ENCODE measurements around the gene SLC24A4. TPM values are rescaled to one million over a fixed set of nuclear protein-coding genes. Genes with fewer than 3 reads are reported as not detected.

The SLC24A4 gene
- polyA plus RNA-seq, 1 donor (not counting 4 experiments of a cell fraction or from before 2014, with no cell fraction given) = 0.10 TPM

- no peaks in the 10 kb centered on the region for H3K36me3 ChIP-seq (ENCODE audit: control insufficient read depth in 2 of 2, extremely low read depth in 1 of 2, insufficient read depth in 2 of 2, low read length in 2 of 2)
- no peak for FAIRE-seq
- H2AFZ ChIP-seq (ENCODE audit: control insufficient read depth, low read length) = no peak overlapping the region
- no peak overlapping the region for H3K4me3 ChIP-seq (ENCODE audit: control insufficient read depth in 2 of 3, extremely low read depth in 1 of 3, insufficient read depth in 2 of 3, low read depth in 1 of 3, low read length in 3 of 3)
- H3K27ac ChIP-seq (ENCODE audit: control insufficient read depth, insufficient read depth, low read length) = no peak overlapping the region
- H3K9me1 ChIP-seq (ENCODE audit: control insufficient read depth, extremely low read depth, insufficient read depth, low read length) = no peaks in the 10 kb centered on the region
- dilution Hi-C loops (cut with MboI; ENCODE audit: extremely low pct_ligation_motif_present, low sequenced_read_pairs) = no loop called here
- DNase-seq (ENCODE audit: low read depth, low spot score) = no peak
- no peak for TF ChIP-seq CTCF (optimal IDR thresholded peaks at IDR 0.05 in 1 of 3, IDR thresholded peaks at IDR 0.05 in 1 of 3, conservative IDR thresholded peaks at IDR 0.05 in 1 of 3; ENCODE audit: extremely low read depth in 1 of 3, insufficient read depth in 2 of 3, low read length in 3 of 3)
- TF ChIP-seq EZH2 (IDR thresholded peaks at IDR 0.05; ENCODE audit: low read length) = no peak
- H3K27me3 ChIP-seq (ENCODE audit: control insufficient read depth, extremely low read depth, insufficient read depth, low read length) = no peaks in the 10 kb centered on the region
- H3K9ac ChIP-seq (ENCODE audit: control insufficient read depth, extremely low read depth, insufficient read depth, low read length) = no peak overlapping the region
- no peak overlapping the region for H3K4me2 ChIP-seq (ENCODE audit: control insufficient read depth, extremely low read depth, insufficient read depth, low read depth, low read length)
- peaks cover 14% of the 10 kb centered on the region for H3K4me1 ChIP-seq (ENCODE audit: control insufficient read depth, extremely low read depth, insufficient read depth, low read length)
- H3K79me2 ChIP-seq (ENCODE audit: control insufficient read depth, insufficient read depth, low read length) = peaks cover 6% of the 10 kb centered on the region
- no peaks in the 10 kb centered on the region for H4K20me1 ChIP-seq (ENCODE audit: control insufficient read depth, extremely low read depth, insufficient read depth, low read length)
- no peaks in the 10 kb centered on the region for H3K9me3 ChIP-seq (ENCODE audit: control insufficient read depth, low read depth, low read length)
Observed at GRCh38 chr14:92542766-92543554, 220.0 kb downstream of the SLC24A4 start.

GRCh38 chr14:92544051-92544720, 221.2 kb downstream of the SLC24A4 start:
- H3K4me2 ChIP-seq (ENCODE audit: control insufficient read depth, extremely low read depth, insufficient read depth, low read depth, low read length) = no peak overlapping the region
- DNase-seq (ENCODE audit: low read depth, low spot score) (no peak), FAIRE-seq (no peak)
- H3K9me1 ChIP-seq (ENCODE audit: control insufficient read depth, extremely low read depth, insufficient read depth, low read length) = no peaks in the 10 kb centered on the region
- no peaks in the 10 kb centered on the region for H3K27me3 ChIP-seq (ENCODE audit: control insufficient read depth, extremely low read depth, insufficient read depth, low read length)
- no peak overlapping the region for H3K27ac ChIP-seq (ENCODE audit: control insufficient read depth, insufficient read depth, low read length)
- no peaks in the 10 kb centered on the region for H4K20me1 ChIP-seq (ENCODE audit: control insufficient read depth, extremely low read depth, insufficient read depth, low read length)
- H3K36me3 ChIP-seq (ENCODE audit: control insufficient read depth in 2 of 2, extremely low read depth in 1 of 2, insufficient read depth in 2 of 2, low read length in 2 of 2) = no peaks in the 10 kb centered on the region
- dilution Hi-C loops (cut with MboI; ENCODE audit: extremely low pct_ligation_motif_present, low sequenced_read_pairs) = no loop called here
- H3K9ac ChIP-seq (ENCODE audit: control insufficient read depth, extremely low read depth, insufficient read depth, low read length) = no peak overlapping the region
- H2AFZ ChIP-seq (ENCODE audit: control insufficient read depth, low read length) = no peak overlapping the region
- peaks cover 14% of the 10 kb centered on the region for H3K4me1 ChIP-seq (ENCODE audit: control insufficient read depth, extremely low read depth, insufficient read depth, low read length)
- peaks cover 6% of the 10 kb centered on the region for H3K79me2 ChIP-seq (ENCODE audit: control insufficient read depth, insufficient read depth, low read length)
- H3K4me3 ChIP-seq (ENCODE audit: control insufficient read depth in 2 of 3, extremely low read depth in 1 of 3, insufficient read depth in 2 of 3, low read depth in 1 of 3, low read length in 3 of 3) = no peak overlapping the region
- H3K9me3 ChIP-seq (ENCODE audit: control insufficient read depth, low read depth, low read length) = no peaks in the 10 kb centered on the region
- TF ChIP-seq CTCF (optimal IDR thresholded peaks at IDR 0.05 in 1 of 3, IDR thresholded peaks at IDR 0.05 in 1 of 3, conservative IDR thresholded peaks at IDR 0.05 in 1 of 3; ENCODE audit: extremely low read depth in 1 of 3, insufficient read depth in 2 of 3, low read length in 3 of 3) = no peak
- no peak for TF ChIP-seq EZH2 (IDR thresholded peaks at IDR 0.05; ENCODE audit: low read length)
